ENCODE measurements around the gene CYP8B1.
"Not testable (repeated sequence)": the region's sequence is repeated elsewhere in the genome, so short reads cannot be mapped to it uniquely, and the experiment has no call there.

The CYP8B1 gene

DNA sequence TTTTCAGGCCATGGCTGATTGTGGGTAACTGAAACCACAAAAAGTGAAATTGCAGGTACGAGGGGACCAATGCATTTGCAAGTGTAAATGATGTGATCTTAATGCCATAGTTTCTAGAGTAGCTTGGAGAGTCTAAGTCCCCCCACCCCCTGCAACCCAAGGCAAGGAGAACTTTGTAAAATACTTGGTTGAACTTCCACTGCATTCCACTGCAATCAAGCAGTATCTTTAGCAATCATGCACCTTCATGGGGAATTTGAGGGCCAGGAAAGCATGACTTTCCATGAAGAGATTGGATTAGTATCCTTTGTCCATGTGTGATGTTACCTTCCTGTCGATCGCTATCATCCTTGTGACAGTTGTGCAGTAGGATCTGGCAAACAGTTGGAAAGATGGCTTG, 11.4 kb upstream of the CYP8B1 start:
- TF ChIP-seq, protein P1, sequence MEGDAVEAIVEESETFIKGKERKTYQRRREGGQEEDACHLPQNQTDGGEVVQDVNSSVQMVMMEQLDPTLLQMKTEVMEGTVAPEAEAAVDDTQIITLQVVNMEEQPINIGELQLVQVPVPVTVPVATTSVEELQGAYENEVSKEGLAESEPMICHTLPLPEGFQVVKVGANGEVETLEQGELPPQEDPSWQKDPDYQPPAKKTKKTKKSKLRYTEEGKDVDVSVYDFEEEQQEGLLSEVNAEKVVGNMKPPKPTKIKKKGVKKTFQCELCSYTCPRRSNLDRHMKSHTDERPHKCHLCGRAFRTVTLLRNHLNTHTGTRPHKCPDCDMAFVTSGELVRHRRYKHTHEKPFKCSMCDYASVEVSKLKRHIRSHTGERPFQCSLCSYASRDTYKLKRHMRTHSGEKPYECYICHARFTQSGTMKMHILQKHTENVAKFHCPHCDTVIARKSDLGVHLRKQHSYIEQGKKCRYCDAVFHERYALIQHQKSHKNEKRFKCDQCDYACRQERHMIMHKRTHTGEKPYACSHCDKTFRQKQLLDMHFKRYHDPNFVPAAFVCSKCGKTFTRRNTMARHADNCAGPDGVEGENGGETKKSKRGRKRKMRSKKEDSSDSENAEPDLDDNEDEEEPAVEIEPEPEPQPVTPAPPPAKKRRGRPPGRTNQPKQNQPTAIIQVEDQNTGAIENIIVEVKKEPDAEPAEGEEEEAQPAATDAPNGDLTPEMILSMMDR (conservative IDR thresholded peaks at IDR 0.05; ENCODE audit: control insufficient read depth, insufficient read depth, low read depth, low read length), result no peak
- DNase-seq (ENCODE audit: low read depth), result no peak
- no peak overlapping the region for H3K4me3 ChIP-seq (ENCODE audit: control insufficient read depth, low read depth, low read length)

DNA sequence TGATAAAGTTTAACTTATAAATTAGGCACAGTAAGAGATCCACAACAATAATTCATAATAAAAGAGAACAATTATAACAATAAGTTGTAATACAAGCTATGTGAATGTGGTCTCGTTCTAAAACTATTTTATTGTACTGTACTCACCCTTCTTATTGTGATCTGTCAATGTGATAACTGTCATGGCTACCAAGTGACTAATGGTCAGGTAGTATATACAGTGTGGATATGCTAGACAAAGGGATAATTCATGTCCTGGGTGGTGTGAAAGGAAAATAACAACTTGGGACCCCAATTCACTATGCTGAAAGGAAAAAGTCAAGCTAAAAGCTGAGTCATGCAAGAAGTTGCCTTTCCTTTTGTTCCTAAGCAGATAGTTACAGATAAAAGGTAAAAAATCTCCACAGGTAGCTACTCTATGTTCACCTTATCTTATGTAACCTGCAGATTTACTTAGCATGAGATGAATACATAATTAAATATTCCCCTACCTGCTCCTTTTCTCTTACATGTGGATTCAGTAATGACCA, 10.7 kb upstream of the CYP8B1 start:
- DNase-seq (ENCODE audit: low read depth), result no peak
- no peak overlapping the region for H3K4me3 ChIP-seq (ENCODE audit: control insufficient read depth, low read depth, low read length)
- TF ChIP-seq, protein P1 (conservative IDR thresholded peaks at IDR 0.05; ENCODE audit: control insufficient read depth, insufficient read depth, low read depth, low read length), result no peak

DNA sequence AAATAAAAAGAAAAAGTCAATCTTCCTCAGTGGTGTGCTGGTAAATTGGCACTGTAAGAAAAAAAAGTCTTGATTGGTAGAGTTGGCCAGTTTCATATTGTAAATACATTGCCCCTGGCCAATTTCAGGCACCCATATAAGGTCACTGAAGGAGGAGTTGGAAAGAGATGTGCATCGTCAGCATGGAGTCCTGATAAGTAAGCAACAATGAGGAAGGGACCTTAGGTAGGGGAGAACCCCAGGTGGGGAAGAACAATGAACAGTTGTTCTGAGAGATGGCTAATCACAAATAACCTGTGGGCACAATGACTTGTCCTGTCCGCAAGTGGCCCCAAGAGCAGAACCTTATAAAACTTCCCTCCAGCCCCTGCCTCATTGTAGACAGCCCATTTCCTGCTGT, 8.6 kb upstream of the CYP8B1 start:
- no peak overlapping the region for H3K4me3 ChIP-seq (ENCODE audit: control insufficient read depth, low read depth, low read length)
- DNase-seq (ENCODE audit: low read depth), result no peak
- TF ChIP-seq, protein P1 (conservative IDR thresholded peaks at IDR 0.05; ENCODE audit: control insufficient read depth, insufficient read depth, low read depth, low read length), result no peak

DNA sequence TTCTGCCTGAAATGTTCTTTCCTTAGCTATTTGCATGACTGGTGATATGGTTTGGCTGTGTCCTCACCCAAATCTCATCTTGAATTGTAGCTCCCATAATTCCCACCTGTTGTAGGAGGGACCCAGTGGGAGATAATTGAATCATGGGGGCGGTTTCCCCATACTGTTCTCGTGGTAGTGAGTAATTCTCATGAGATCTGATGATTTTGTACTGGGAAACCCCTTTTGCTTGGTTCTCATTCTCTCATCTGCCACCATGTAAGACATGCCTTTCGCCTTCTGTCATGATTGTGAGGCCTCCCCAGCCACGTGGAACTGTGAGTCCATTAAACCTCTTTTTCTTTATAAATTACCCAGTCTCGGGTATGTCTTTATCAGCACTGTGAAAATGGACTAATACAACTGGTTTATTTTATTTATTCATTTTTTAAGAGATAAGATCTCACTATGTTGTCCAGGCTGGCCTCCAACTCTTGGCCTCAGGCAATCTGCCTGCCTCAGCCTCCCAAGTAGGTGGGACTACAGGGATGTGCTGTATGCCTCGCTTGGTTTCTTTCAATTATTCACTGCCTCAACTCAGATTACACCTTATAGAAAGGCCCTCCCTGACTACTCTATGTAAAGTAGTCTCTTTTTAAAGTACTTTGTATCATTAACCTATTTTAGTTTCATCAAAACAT, 7.7 kb upstream of the CYP8B1 start:
- H3K4me3 ChIP-seq (ENCODE audit: control insufficient read depth, low read depth, low read length), result not testable (repeated sequence)
- DNase-seq (ENCODE audit: low read depth), result peak; percentile 39

DNA sequence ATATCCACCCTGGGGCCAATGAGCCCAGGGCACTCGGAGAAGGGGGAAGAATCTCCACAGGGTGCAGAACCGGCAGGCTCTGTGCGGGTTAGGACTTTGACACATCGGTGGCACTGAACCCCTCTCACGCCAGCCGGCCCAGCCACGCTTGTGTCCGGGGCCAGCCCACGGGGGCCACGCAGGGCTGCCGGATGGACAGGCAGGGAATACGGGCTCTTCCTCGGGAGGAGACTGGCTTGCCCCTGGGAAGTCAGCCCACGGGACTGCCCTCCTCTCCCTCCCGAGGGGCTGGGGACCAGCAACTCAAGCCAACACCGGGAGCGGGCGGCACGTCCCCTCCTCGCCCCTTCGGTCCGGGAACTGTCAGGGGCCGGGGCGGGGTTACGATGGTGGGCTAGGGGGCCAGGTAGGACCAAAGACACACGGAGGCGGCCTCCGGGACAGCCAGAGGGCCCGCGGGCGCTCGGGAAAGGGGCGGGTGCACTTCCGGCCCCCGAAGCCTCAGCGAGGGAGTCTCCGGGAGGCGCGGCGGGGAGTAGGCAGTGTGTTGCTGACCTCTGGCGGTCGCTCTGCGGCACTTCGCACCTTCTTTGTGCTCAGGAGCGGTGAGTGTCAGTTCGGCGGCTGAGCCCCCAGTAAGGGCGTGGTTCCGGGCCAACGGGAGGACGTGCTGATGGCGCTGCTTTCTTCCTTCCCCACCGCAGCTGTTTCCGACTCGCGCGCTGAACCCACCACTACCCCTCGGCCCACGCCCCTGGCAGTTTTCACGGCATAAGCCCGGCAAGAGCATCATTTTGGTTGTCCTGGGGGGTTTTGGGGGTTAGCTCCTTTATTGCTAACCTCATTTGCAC, 5.1 kb upstream of the CYP8B1 start:
- peak overlapping the region; percentile 61 for H3K4me3 ChIP-seq (ENCODE audit: control insufficient read depth, low read depth, low read length)
- TF ChIP-seq, protein P1 (conservative IDR thresholded peaks at IDR 0.05; ENCODE audit: control insufficient read depth, insufficient read depth, low read depth, low read length), result peak; percentile 72
- DNase-seq (ENCODE audit: low read depth), result peak; percentile 72

DNA sequence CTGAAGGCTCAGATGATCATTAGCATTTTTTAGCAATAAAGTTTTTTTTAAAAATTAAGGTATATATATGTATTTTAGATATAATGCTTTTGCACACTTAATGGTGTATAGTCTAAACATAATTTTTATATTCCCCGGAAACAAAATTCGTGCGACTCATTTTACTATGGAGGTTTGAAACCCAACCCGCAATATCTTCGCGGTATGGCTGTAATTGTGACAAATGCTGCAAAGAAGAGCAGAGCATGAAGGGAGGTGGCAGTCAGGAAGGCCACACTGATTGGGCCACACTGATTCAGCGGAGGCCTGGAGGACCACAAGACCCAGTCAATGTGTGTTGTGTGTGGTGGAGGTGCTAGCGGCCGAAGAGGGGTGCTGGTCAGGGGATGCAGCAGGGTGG, 4.5 kb upstream of the CYP8B1 start:
- H3K4me3 ChIP-seq (ENCODE audit: control insufficient read depth, low read depth, low read length), result peak overlapping the region; percentile 61
- TF ChIP-seq, protein P1 (conservative IDR thresholded peaks at IDR 0.05; ENCODE audit: control insufficient read depth, insufficient read depth, low read depth, low read length), result no peak
- no peak for DNase-seq (ENCODE audit: low read depth)

DNA sequence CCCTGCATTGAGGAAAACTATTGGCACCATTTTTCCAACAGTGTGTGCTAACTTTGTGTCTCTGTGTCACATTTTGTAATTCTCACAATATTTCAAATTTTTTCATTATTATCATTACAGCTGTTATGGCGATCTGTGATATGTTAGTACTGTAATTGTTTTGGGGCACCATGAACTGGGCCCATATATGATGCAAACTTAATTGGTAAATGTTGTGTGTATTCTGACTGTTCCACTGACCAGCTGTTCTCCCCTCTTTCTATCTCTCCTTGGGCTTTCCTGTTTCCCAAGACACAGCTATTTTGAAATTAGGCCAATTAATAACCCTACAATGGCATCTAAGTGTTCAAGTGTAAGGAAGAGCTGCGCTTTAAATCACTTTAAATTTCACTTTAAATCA, 2.2 kb upstream of the CYP8B1 start:
- no peak overlapping the region for H3K4me3 ChIP-seq (ENCODE audit: control insufficient read depth, low read depth, low read length)
- TF ChIP-seq, protein P1 (conservative IDR thresholded peaks at IDR 0.05; ENCODE audit: control insufficient read depth, insufficient read depth, low read depth, low read length), result no peak
- no peak for DNase-seq (ENCODE audit: low read depth)

Data from fibroblast of mammary gland (primary cell).